HEK293 (cell line): Measurements from ENCODE around the gene PTP4A1.

Experiments
- BCL11A ChIP-seq: fragments of 450-650 bp; formaldehyde crosslinking; IDR thresholded peaks from 2 replicates; pipeline ENCODE4 v1.5.1; 2016; ENCODE audit warnings: low read depth, missing biosample characterization, missing genetic modification characterization
- CTCF ChIP-seq: fragments of 450-650 bp; formaldehyde crosslinking; IDR thresholded peaks from 2 replicates; pipeline ENCODE4 v1.5.1; 2016; ENCODE audit warnings: missing biosample characterization, missing genetic modification characterization
- SP2 ChIP-seq: fragments of 450-650 bp; formaldehyde crosslinking; IDR thresholded peaks from 2 replicates; pipeline ENCODE4 v1.5.1; 2016; ENCODE audit warnings: missing biosample characterization, missing genetic modification characterization
- ZNF10 ChIP-seq: fragments of 450-650 bp; formaldehyde crosslinking; IDR thresholded peaks from 2 replicates; pipeline ENCODE4 v1.5.1; 2017; ENCODE audit warnings: missing biosample characterization, missing genetic modification characterization
- ZNF324 ChIP-seq: fragments of 450-650 bp; formaldehyde crosslinking; IDR thresholded peaks from 2 replicates; pipeline ENCODE4 v1.5.1; 2016; ENCODE audit warnings: missing biosample characterization, missing genetic modification characterization
- ZNF362 ChIP-seq: fragments of 450-650 bp; formaldehyde crosslinking; IDR thresholded peaks from 2 replicates; pipeline ENCODE4 v1.5.1; 2016; ENCODE audit warnings: missing biosample characterization, missing genetic modification characterization
- ZNF394 ChIP-seq: fragments of 450-650 bp; formaldehyde crosslinking; IDR thresholded peaks from 2 replicates; pipeline ENCODE4 v1.5.1; 2016; ENCODE audit warnings: missing biosample characterization, missing genetic modification characterization, mild to moderate bottlenecking, moderate library complexity, borderline replicate concordance
- ZNF521 ChIP-seq: fragments of 450-650 bp; formaldehyde crosslinking; IDR thresholded peaks from 2 replicates; pipeline ENCODE4 v1.5.1; 2017; ENCODE audit warnings: missing biosample characterization, mild to moderate bottlenecking, missing genetic modification characterization
- TF ChIP-seq, protein P1 (sequence below): fragments of 450-650 bp; formaldehyde crosslinking; conservative IDR thresholded peaks from 2 replicates; pipeline ENCODE4 v1.5.1; 2016; ENCODE audit warnings: low read depth, missing biosample characterization, missing genetic modification characterization
- TF ChIP-seq, protein P2 (sequence below): fragments of 450-650 bp; formaldehyde crosslinking; IDR thresholded peaks from 2 replicates; pipeline ENCODE4 v1.5.1; 2016; ENCODE audit warnings: missing biosample characterization, missing genetic modification characterization, borderline replicate concordance

- no peak for TF ChIP-seq CTCF (tag by site-specific recombination)
- no peak for TF ChIP-seq BCL11A (tag by site-specific recombination)
- TF ChIP-seq, protein P1, sequence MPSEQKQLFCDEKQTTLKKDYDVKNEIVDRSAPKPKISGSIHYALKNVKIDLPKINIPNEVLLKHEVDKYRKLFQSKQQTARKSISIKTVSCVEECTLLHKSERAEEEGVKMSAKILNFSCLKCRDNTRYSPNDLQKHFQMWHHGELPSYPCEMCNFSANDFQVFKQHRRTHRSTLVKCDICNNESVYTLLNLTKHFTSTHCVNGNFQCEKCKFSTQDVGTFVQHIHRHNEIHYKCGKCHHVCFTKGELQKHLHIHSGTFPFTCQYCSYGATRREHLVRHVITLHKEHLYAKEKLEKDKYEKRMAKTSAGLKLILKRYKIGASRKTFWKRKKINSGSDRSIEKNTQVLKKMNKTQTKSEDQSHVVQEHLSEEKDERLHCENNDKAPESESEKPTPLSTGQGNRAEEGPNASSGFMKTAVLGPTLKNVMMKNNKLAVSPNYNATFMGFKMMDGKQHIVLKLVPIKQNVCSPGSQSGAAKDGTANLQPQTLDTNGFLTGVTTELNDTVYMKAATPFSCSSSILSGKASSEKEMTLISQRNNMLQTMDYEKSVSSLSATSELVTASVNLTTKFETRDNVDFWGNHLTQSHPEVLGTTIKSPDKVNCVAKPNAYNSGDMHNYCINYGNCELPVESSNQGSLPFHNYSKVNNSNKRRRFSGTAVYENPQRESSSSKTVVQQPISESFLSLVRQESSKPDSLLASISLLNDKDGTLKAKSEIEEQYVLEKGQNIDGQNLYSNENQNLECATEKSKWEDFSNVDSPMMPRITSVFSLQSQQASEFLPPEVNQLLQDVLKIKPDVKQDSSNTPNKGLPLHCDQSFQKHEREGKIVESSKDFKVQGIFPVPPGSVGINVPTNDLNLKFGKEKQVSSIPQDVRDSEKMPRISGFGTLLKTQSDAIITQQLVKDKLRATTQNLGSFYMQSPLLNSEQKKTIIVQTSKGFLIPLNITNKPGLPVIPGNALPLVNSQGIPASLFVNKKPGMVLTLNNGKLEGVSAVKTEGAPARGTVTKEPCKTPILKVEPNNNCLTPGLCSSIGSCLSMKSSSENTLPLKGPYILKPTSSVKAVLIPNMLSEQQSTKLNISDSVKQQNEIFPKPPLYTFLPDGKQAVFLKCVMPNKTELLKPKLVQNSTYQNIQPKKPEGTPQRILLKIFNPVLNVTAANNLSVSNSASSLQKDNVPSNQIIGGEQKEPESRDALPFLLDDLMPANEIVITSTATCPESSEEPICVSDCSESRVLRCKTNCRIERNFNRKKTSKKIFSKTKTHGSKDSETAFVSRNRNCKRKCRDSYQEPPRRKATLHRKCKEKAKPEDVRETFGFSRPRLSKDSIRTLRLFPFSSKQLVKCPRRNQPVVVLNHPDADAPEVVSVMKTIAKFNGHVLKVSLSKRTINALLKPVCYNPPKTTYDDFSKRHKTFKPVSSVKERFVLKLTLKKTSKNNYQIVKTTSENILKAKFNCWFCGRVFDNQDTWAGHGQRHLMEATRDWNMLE (tag by site-specific recombination) = no peak
- no peak for TF ChIP-seq ZNF394 (tag by site-specific recombination)
- no peak for TF ChIP-seq ZNF521 (tag by site-specific recombination)
- TF ChIP-seq SP2 (tag by site-specific recombination) = no peak
- TF ChIP-seq ZNF10 = no peak
- no peak for TF ChIP-seq ZNF362
- no peak for TF ChIP-seq ZNF324 (tag by site-specific recombination)
- TF ChIP-seq, protein P2, sequence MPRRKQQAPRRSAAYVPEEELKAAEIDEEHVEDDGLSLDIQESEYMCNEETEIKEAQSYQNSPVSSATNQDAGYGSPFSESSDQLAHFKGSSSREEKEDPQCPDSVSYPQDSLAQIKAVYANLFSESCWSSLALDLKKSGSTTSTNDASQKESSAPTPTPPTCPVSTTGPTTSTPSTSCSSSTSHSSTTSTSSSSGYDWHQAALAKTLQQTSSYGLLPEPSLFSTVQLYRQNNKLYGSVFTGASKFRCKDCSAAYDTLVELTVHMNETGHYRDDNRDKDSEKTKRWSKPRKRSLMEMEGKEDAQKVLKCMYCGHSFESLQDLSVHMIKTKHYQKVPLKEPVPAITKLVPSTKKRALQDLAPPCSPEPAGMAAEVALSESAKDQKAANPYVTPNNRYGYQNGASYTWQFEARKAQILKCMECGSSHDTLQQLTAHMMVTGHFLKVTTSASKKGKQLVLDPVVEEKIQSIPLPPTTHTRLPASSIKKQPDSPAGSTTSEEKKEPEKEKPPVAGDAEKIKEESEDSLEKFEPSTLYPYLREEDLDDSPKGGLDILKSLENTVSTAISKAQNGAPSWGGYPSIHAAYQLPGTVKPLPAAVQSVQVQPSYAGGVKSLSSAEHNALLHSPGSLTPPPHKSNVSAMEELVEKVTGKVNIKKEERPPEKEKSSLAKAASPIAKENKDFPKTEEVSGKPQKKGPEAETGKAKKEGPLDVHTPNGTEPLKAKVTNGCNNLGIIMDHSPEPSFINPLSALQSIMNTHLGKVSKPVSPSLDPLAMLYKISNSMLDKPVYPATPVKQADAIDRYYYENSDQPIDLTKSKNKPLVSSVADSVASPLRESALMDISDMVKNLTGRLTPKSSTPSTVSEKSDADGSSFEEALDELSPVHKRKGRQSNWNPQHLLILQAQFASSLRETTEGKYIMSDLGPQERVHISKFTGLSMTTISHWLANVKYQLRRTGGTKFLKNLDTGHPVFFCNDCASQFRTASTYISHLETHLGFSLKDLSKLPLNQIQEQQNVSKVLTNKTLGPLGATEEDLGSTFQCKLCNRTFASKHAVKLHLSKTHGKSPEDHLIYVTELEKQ = no peak
These were observed 6.5 kb downstream of the PTP4A1 start for GRCh38 chr6:63578757-63579156.
